NB4 (cell line): ENCODE data around the gene MVP.
"Not testable (repeated sequence)": the region's sequence is repeated elsewhere in the genome, so short reads cannot be mapped to it uniquely, and the experiment has no call there.

Source experiments
- CTCF ChIP-seq: IDR thresholded peaks from one replicate; pipeline ENCODE4 v1.5.1; 2012; ENCODE audit warnings: low read depth, low read length
- MYC ChIP-seq: IDR thresholded peaks from 2 replicates; pipeline ENCODE4 v1.6.1; 2011; ENCODE audit warnings: low read depth, low read length
- POLR2A ChIP-seq: IDR thresholded peaks from 2 replicates; pipeline ENCODE4 v1.6.1; 2011; ENCODE audit warnings: mild to moderate bottlenecking; ENCODE audit not compliant: insufficient read length; ENCODE audit errors: extremely low read depth

DNA sequence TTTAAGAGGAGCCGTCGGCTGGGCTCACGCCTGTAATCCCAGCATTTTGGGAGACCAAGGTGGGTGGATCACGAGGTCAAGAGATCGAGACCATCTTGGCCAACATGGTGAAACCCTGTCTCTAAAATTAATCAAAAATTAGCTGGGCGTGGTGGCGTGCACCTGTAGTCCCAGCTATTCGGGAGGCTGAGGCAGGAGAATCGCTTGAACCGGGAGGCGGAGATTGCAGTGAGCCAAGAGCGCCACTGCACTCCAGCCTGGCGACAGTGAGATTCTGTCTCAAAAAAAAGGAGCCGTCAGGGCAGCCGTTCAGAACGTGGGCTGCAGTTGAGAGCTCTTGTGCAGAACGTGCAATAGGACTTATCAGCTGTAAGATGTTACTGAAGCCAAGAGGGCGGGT, 27.1 kb upstream of the MVP start:
- TF ChIP-seq CTCF, POLR2A, MYC: not testable (repeated sequence)
